Ovary (tissue), 3 donors: Measurements from ENCODE around the gene PDE8A.

Experiments used
- CTCF ChIP-seq, 3 donors: fragments of 450-650 bp in 2 of 3; fragments of 200-600 bp in 1 of 3; IDR thresholded peaks; one replicate each; pipeline versions ENCODE4 v1.5.1 to v1.8.0; 2016 to 2022; ENCODE audit warnings: antibody characterized with exemption in 3 of 3, mild to moderate bottlenecking in 1 of 3
- EP300 ChIP-seq: sonication (generic); formaldehyde crosslinking; IDR thresholded peaks from one replicate; pipeline ENCODE4 v1.6.1; 2017; ENCODE audit warnings: antibody characterized with exemption
- POLR2A ChIP-seq: fragments of 450-650 bp; IDR thresholded peaks from one replicate; pipeline ENCODE4 v1.6.1; 2017; ENCODE audit warnings: antibody characterized with exemption, mild to moderate bottlenecking, moderate library complexity
- donor health status: DM: no; HTN: no; CAD: no.

GRCh38 chr15:85005319-85005718 is 23.7 kb downstream of the PDE8A start:
- TF ChIP-seq CTCF (IDR thresholded peaks at IDR 0.05) (no peak), EP300 (no peak), POLR2A (no peak)
